H4 (cell line): ENCODE results near the gene MSI2. TPM values are rescaled to one million over a fixed set of nuclear protein-coding genes. Genes with fewer than 3 reads are reported as not detected.

ENCODE experiments used
- DNase-seq: peaks from one replicate; pipeline ENCODE4 v3.0.0-alpha.2; 2015; ENCODE audit warnings: low spot score
- total RNA-seq: library from RNA; depleted of rRNA; stranded (reverse); fragments of >200 nt; shearing (Covaris generic); gene quantifications from 2 replicates; pipeline ENCODE4 v1.2.3, GENCODE V29; 2014

MSI2 gene
- total RNA-seq, 1 experiment from 2014 or later = 27.7 TPM

DNA sequence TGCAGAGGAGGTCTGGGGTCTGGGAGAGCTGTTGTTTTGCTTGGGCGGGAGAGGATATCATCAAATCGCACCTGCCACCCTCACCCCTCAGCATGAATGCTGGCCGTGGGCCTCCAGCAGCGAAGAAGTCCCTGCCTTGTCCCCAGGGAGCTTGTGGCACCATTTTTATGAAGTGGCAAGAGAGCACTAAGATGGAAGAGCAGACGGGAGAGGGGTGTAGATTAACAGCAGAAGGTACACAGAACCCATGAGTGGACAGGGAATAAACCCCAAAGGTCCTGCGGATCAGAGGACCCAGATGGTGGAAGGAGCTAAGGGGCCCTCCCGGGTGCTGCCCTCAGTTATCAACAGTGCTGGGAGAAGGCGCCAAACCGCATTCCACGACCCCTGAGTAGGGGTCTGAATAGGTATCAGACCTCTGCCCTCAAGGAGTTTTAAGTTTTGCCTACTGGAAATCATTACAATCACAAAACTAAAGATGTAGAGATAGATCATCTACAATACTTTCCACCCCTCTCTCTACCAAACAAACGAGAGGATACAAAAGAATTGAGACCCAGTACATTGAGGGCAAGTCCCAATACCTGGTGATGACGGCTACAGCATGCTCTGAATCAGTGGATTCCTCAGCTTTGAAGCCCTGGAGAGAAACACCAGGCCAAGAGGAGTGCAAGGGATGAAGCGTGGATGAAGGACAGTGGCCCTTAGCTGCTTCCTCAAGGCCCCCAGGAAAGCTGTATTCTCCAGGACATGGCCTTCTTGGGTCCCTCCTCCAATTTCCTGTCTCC is 428.6 kb downstream of the MSI2 start:
- DNase-seq = no peak

DNA sequence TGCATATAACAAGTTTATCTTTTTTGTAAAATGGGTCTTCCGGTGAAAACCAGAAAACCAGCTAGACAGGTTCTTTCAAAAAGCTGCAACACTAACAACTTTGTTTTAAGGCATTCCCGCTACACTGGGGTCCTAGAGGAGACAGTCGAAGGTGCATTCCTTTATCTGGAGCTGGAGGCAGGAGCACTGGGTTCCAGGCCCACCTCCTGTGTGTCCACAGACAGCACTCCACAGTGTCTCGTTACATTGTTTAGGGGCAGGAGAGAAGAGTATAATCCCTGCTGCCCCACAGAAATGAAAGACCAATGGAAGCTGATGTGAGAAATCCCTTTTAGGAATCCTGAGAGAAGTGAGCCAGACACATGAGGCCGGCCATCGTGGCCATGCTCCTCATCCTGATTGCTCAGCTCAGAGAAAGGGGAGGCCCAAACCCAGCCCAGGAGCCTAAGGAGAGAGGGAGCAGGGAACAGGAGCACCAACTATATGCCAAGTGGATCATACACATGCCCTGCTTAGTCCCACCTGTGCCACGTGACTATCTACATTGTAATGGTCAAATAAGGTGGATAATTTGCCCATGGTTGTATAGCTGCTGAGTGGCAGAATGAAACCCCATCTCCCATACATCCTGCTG is 429.3 kb downstream of the MSI2 start:
- DNase-seq = no peak

DNA sequence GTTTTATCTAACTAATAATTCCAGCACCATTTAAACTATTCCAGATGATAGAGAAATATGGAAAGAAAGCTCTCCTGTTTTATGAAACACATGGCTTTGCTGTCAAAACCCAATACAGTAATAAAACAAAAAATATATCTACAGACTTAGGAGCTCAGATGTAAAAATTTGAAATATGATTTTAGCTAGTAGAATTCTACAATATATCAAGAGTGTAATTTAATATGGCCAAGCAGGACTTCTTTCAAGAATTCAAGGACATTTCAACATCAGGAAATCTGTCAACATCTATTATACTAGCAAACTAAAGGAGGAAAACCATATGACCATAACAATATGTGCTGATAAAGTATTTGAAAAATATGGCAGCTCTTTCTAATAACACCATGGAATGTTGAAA is 431.3 kb downstream of the MSI2 start:
- no peak for DNase-seq

DNA sequence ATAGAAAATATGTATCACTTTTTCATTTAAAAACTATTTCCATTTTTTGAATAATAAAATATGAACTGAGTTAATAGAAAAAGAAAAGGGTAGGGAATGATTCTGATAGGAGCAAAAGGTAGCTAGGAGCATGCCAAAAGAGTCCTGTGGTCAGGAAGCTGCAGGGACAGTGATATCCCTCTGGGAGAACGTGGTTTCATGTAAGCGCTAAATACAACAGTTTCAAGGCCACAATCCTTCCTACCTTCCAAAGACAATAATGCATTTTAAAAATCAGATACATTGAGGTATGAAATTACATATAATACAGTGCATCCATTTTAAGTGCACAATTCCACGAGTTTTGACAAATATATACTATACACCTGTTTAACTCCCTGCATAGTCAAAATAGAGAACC is 432.9 kb downstream of the MSI2 start:
- no peak for DNase-seq

DNA sequence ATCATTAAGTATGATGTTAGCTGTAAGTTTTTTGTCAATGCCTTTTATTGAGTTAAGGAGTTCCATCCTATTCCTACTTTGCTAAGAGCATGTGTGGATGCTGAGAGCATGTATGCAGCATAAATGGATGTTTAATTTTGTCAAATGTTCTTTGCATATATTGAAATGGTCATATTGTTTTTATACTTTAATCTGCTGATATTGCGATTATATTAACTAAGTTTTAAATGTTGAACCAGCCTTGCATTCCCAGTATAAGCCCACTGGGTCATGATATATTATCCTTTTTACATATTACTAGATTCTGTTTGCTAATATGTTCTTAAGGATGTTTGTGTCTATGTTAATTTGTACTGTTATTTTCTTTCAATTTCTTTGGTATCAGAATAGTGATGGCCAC is 435.6 kb downstream of the MSI2 start:
- no peak for DNase-seq

DNA sequence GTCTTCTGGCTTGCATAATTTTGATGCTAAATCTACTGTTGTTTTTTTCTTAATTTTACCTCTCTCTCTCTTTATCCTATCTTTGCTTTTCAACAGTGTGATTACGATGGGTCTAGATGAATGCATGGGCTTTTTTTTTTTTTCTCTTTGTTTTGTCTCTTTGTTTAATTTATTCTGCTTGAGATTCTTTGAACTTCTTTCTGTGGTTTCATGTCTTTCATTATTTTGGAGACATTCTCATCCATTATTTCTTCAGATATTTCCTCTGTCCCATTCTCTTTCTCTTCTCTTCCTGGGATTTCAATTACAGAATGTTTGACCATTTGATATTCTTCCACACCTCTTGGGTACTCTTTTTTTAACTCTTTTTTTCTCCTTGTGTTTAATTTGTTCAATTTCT is 436.4 kb downstream of the MSI2 start:
- no peak for DNase-seq

DNA sequence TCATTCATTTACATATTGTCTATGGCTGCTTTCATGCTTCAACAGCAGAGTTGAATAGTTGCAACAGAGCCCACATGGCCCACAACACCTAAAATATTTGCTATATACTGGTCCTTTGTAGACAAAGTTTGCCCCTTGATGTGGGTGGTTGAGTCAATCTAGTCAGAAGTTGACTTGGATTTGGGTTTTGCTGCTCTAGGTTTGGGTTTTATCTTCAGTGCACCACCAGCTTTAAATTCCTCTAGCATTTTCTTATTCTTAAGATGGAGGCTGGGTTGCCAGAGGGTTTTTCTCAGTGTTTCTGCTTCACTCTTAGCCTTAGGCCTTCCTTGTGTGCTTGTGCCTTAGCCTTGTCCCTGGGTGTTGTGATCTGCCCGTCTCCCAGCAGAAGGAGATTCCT is 437.7 kb downstream of the MSI2 start:
- no peak for DNase-seq

DNA sequence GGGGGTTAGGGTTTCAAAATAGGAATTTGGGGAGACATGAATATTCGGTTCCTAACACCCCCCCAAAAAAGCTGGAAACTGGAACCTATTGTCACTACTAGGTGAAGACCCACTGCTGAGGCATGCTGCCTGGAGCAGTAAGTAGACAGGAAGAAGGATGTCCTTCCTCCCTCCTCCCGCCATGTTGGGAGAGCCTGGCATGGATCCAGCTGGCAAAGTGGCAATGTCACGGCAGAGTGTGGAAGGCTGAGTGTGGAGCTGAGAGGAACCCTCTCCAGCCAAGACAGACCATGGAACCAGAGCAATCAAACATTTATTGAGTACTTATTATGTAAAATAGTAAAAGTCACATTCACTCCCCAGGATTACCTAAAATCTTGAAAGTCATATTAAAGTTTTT is 439.7 kb downstream of the MSI2 start:
- DNase-seq = no peak

DNA sequence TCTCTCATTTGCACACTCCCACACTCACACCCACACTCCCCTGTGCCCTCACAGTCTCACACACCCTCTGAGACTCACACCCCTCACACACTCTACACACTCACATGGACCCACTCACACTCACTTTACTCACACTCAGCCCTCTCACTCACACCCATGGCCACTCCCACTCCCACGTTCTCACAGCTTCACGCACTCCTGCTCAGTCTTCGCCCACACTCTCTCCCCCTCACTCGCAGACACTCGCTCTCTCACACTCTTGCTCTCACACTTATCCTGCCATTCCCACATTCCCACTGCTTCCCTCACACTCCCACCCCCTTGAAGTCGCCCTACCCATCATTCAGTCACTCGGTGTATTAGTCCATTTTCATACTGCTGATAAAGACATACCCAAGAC is 440.9 kb downstream of the MSI2 start:
- DNase-seq = no peak

DNA sequence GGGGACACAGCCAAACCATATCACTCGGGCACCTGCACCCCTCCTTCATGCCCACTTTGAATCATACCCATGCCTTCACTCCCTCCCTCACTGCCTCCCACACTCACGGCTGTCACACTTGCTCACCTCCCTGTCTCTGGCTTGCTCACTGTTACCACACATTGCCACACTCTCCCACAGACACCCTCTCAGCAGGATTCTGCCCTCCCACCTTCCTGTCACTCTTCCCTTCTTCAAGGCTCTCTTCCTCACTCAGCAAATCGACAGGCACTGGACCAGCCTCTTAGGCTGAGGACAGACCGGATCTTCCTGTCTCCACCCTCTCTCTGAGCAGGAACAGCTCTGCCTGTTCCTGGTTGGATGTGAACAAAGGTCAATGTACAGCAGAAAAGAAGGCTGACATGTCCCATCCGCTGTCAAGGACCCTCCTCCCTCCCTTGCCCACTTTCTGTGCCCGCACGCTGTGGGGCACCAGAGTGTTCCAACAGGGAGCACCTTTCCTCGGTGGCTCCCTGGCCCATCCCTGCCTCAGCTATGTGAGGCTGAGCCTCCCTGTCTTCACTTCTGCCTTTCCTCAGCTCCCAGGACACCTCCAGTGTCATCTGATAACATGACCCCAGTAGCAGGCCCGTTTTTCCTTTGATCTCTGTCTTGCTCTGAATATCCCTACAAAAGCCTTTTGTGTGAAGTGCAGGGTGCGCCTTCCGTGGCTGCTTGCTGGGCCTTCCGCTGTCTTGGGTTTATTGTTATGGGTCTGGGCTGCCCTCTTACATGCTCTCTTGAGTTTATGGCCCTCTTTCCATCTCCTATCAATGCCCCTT is 441.8 kb downstream of the MSI2 start:
- DNase-seq = no peak

DNA sequence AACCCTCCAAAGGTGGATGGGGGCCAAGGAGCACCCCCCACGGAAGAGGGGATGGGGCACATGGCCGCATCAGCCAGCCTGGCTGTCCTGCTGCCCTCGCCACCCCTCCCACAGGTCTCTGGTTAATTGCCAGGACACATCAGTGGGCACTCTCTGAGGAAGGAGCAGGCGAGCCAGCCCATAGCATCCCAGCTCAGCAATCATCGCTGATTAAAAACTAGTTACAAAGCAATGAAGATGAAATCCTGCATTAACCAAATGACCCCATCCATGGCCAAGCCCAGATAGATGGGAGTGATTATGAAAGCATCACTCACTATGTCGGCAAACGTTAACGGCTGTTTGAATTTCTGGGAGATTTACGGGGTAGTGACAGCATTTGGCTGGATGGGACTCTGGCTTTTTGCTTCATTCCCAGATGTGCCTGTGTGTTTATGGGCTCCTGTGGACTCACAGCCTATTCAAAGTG is 443.5 kb downstream of the MSI2 start:
- no peak for DNase-seq

DNA sequence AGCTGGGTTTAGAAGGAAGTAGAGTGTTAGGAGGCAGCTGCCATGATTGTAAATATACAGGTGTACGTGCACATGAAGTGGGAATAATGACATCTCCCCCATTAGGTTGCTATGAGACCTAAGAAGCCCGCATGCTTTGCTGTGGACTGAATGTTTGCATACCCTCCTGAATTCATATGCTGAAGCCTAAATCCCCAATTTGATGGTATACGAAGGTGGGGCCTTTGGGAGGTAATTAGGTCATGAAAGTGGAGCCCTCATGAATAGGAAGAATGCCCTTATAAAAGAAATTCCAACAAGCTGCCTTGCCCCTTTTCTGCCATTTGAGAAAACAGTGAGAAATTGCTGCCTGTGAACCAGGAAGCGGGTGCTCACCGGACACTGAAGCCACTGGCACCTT is 444.8 kb downstream of the MSI2 start:
- DNase-seq = no peak

DNA sequence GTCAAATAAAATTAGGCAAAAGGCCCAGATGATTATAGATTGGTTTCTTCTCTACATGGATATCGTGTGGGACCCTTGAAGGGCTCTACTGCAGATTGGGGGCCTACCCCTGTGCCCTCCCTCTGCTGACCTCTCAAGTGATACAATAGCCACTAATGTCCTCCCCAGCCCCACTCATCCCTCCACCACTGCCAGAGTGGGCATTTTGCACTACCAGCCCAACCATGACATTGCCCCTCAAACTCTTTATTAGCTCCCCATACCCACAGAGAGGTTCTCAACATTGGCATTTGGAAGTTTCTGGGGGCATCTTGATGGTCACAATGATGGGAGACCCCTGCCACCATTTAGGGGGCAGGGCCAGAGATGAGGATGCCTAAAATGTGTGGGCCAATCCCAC is 446.9 kb downstream of the MSI2 start:
- DNase-seq = no peak

DNA sequence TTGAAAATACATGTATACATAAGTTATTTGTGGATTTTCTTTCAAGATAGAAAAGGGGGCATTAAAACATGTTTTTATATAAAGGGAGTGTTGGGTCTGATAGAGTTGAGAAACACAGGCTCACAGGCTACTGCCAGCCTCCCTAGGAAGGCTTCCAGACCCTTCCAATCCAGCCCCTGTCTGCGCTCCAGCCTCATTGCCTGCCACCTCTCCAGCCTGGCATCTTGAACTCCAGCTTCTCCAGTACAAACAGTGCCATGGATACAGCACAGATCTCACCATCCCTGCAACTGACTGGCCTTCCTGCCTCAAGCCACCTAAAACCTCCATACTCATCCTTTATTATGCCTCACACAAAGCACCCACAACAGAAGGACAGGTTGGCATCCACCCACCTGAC is 448.1 kb downstream of the MSI2 start:
- no peak for DNase-seq

DNA sequence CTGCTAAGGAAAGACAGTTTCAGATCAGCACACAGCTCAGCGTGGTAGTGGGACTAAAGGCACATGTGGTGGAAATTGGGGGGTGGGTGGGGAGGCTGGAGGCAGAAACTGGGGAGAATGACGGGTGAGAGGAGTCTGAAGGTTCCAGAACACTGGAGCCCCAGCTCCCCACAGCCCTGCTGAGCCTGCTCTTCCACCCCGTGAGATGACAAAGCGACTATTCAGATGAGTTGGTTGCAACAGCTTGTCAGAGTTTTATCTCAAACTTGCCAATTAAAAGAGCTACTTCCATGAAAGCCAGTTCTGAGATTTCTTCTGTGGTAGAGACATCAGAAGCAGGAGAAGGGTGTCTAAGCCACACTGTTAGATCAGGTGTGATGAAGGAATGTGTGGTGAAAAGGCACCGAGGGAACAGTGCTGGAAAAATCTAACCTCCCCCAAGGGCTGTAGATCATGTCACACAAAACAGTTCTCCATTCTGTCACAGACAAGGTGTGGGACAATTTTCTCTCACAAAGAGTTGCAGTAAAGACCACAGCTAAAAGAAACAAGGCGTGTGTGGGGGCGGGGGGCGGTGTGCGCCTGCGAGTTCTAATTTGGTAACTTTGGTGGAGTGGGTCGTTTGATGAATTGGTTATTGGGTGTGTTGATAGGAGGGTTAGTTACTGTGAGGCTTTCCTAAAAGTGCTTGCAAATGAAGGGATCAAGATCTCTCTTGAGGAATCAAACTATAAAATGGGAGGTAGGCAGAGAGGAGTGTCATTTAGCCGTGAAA is 449.8 kb downstream of the MSI2 start:
- no peak for DNase-seq

DNA sequence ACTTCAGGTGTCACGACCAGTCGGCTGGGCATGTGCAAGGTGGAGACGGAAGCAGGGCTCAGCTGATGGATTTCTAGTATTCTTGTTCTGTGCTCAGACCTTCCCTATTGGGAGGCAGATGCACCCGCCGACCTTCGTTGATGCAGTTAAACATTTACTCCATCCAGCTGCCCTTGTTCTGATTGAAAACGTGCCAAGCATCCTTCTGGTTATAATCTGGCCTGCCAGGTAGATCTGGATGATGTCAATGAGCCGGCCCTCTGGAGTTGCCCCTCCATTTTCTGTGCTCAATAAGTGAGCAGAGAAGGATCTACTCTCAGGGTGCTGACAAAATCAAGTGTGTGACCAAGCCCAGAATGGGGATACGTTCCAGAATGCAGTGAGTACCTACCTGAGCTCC is 450.4 kb downstream of the MSI2 start:
- DNase-seq = no peak

DNA sequence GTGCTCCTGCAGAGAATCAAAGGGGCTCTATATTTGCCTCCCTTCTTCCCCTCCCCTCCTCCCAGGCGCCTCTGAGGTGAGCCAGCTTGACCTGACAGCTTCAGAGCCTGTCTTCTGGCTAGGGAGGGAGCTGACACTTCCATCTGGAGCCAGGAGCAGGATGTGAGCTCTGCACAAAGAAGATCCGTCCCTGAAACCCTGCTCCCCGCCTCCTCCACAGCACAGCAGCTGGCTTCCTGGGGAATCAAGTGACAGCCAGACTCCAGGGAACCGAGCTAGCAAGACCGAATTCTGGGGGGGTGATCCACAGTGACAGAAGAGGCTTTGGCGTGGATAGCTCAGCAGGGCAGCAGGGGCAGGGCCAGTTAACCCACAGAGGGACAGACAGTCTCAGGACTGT is 451.6 kb downstream of the MSI2 start:
- DNase-seq = no peak

DNA sequence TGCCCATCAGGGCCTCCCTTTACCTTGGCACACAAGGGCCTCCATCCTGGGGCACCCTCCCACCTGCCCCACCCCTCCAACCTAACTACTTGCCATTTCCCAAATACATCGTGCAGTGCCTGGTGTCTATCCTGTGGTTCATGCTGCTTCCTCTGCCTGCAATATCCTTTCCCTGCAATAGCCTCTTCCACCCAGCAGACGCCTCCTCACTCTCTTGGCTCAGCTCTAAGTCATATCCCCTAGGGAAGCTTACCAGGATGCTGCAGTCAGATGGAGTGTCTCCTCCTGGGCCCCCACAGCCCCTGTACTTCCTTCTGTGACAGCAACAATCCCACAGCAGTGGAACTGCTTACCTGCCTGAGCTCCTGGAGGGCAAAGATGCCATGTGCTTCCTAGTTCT is 452.1 kb downstream of the MSI2 start:
- no peak for DNase-seq

DNA sequence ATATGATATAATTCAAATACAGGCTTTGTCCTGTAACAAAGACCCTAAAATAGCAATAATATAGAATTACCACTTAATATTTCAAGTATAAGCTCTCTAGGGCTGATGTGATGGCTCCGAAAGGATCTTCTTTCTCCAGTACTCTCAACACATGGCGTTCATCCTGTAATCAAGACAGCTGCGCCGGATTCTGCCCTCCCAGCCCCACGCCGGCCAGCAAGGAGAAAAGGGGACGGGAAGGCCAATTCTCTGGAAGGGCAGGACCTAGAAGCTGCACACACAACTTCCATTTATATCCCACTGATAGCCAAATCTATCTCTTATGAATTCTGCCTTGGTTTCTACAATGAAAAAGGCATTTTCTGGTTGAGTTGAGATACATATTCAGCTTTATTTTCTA is 456.8 kb downstream of the MSI2 start:
- DNase-seq = no peak

DNA sequence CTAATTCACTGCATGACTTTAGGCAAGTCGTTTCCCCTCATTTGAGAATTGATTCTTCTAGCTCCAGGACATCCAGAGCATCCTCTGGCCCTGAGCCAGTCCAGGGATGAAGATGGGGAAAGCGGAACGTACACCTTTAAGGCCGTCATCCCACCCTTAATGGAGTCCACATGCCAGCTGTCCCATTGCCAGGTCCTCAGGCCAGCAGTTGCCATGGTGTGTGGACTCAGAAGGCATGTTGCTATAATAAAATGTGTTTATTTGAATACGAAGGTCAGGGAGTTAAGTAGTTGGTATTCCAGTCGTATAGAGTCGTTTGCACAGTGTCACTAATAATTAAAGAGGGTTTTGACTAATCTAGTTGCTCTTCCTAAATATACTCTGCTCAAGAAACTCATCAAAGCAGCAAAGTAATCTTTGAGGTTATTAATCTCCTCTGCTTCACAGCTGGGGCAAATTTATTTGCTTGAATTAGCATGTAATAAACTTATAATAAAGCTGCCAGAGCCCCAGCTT is 458.4 kb downstream of the MSI2 start:
- DNase-seq = no peak

DNA sequence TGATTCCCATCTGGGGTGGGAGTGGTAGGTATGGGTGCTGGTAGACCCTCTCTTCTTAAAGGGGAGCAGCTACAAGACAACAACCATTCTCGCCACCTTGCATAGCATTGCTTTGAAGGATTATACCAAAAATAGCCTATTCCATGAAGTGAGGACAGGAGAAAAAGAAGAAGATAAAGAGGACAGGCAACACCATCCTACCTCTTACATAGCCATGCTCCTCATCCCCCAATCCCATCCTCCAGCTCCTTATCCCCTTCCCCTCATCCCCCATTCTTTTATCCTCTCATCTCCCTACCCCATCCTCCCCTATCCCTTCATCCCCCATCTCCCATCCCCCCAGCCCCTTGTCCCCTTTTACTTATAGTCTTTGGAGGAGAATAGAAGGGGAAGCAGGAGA is 459.7 kb downstream of the MSI2 start:
- DNase-seq = no peak

DNA sequence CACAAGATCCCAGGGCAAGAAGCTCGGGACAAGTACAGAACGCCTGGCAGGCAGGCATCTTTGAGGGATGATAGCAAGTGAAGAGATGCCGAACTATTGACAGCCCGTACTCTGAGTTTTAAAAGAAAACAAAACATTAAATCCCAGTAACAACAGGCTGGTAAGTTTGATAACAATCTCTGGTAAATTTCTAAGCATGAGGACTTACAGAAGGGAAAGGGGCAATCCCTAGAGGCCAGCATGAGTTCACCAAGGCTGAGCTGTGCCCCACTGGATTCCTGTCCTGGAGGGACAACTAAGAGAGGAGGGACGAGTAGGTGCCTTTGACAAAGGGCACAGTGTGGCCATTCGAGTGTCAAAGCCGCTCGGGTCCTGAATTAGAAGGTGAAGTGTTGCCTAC is 462.6 kb downstream of the MSI2 start:
- no peak for DNase-seq
